Neural cell (in vitro differentiated cells): ENCODE data around the gene BNIP5. TPM values are rescaled to one million over a fixed set of nuclear protein-coding genes. Genes with fewer than 3 reads are reported as not detected.

ENCODE experiments used
- H2AFZ ChIP-seq: fragments of 200-600, 300-800 bp; sonication (generic), shearing (Covaris generic); 2 replicates; pipeline ENCODE4 v1.6.0; 2014; ENCODE audit warnings: low read depth, mild to moderate bottlenecking, antibody characterized with exemption, low read length, moderate library complexity
- H3F3A ChIP-seq: fragments of 200-600 bp; shearing (Covaris generic); 2 replicates; pipeline ENCODE4 v1.6.1; 2016; ENCODE audit warnings: mild to moderate bottlenecking, moderate library complexity, mixed read lengths, antibody characterized with exemption, low read length; ENCODE audit not compliant: insufficient read depth, poor library complexity, severe bottlenecking
- H3K27ac ChIP-seq: fragments of 200-600, 300-800 bp; sonication (generic), shearing (Covaris generic); 2 replicates; pipeline ENCODE4 v1.5.1; 2014; ENCODE audit warnings: mild to moderate bottlenecking, low read length, moderate library complexity
- H3K27me3 ChIP-seq: fragments of 300-800, 200-600 bp; sonication (generic), shearing (Covaris generic); 2 replicates; pipeline ENCODE4 v1.6.0; 2014; ENCODE audit warnings: mild to moderate bottlenecking, low read depth, low read length, moderate library complexity; ENCODE audit not compliant: insufficient read depth
- H3K36me3 ChIP-seq: fragments of 300-800, 200-600 bp; sonication (generic), shearing (Covaris generic); 2 replicates; pipeline ENCODE4 v1.5.1; 2014; ENCODE audit warnings: mild to moderate bottlenecking, antibody characterized with exemption, low read length, moderate library complexity; ENCODE audit not compliant: insufficient read depth
- H3K4me2 ChIP-seq: fragments of 300-800, 200-600 bp; sonication (generic), shearing (Covaris generic); 2 replicates; pipeline ENCODE4 v1.6.0; 2014; ENCODE audit warnings: mild to moderate bottlenecking, low read length
- H3K4me3 ChIP-seq: fragments of 300-800, 200-600 bp; sonication (generic), shearing (Covaris generic); 2 replicates; pipeline ENCODE4 v1.5.1; 2014; ENCODE audit warnings: mild to moderate bottlenecking, low read length, moderate library complexity
- H3K79me2 ChIP-seq: fragments of 200-600 bp; shearing (Covaris generic); replicated peaks from 2 replicates; pipeline ENCODE4 v1.6.0; 2014; ENCODE audit warnings: mild to moderate bottlenecking, low read length, moderate library complexity; ENCODE audit not compliant: insufficient read depth
- H3K9ac ChIP-seq: fragments of 300-800, 200-600 bp; sonication (generic), shearing (Covaris generic); 2 replicates; pipeline ENCODE4 v1.6.1; 2016; ENCODE audit warnings: mild to moderate bottlenecking, low read length, mixed read lengths
- H3K9me2 ChIP-seq: fragments of 200-600 bp; shearing (Covaris generic); 2 replicates; pipeline ENCODE4 v1.6.1; 2016; ENCODE audit warnings: mild to moderate bottlenecking, low read length, mixed read lengths; ENCODE audit not compliant: insufficient read depth
- H3K9me3 ChIP-seq: fragments of 200-600, 300-800 bp; sonication (generic), shearing (Covaris generic); 2 replicates; pipeline ENCODE4 v1.6.1; 2016; ENCODE audit warnings: mild to moderate bottlenecking, mixed run types, low read length, moderate library complexity, mixed read lengths
- H4K20me1 ChIP-seq: fragments of 200-600 bp; shearing (Covaris generic); 2 replicates; pipeline ENCODE4 v1.6.1; 2016; ENCODE audit warnings: mild to moderate bottlenecking, mixed run types; ENCODE audit not compliant: insufficient read depth
- CTCF ChIP-seq: fragments of 450-650 bp; IDR thresholded peaks from 2 replicates; pipeline ENCODE4 v1.5.1; 2014; ENCODE audit warnings: antibody characterized with exemption, mild to moderate bottlenecking, moderate library complexity; ENCODE audit not compliant: poor library complexity, severe bottlenecking
- EP300 ChIP-seq: fragments of 450-650 bp; conservative IDR thresholded peaks from 2 replicates; pipeline ENCODE4 v1.6.1; 2014; ENCODE audit warnings: antibody characterized with exemption, mild to moderate bottlenecking, moderate library complexity; ENCODE audit not compliant: poor library complexity, severe bottlenecking
- EZH2 ChIP-seq: fragments of 200-600, 300-800 bp; shearing (Covaris generic), sonication (generic); IDR thresholded peaks from 2 replicates; pipeline ENCODE4 v1.6.1; 2014; ENCODE audit warnings: antibody characterized with exemption, low read length, borderline replicate concordance, mild to moderate bottlenecking; ENCODE audit not compliant: insufficient read depth, poor library complexity, severe bottlenecking
- MXI1 ChIP-seq: fragments of 450-650 bp; conservative IDR thresholded peaks from 2 replicates; pipeline ENCODE4 v1.6.1; 2014; ENCODE audit warnings: antibody characterized with exemption, mild to moderate bottlenecking; ENCODE audit not compliant: poor library complexity, severe bottlenecking
- POLR2AphosphoS5 ChIP-seq: IDR thresholded peaks from 2 replicates; pipeline ENCODE4 v1.6.1; 2012
- RAD21 ChIP-seq: fragments of 450-650 bp; conservative IDR thresholded peaks from 2 replicates; pipeline ENCODE4 v1.6.1; 2014; ENCODE audit warnings: antibody characterized with exemption, mild to moderate bottlenecking, moderate library complexity
- SMC3 ChIP-seq: fragments of 450-650 bp; conservative IDR thresholded peaks from 2 replicates; pipeline ENCODE4 v1.6.1; 2014; ENCODE audit warnings: antibody characterized with exemption, mild to moderate bottlenecking, moderate library complexity; ENCODE audit not compliant: poor library complexity
- TAF1 ChIP-seq: IDR thresholded peaks from 2 replicates; pipeline ENCODE4 v1.6.1; 2012; ENCODE audit warnings: low read depth
- polyA plus RNA-seq: library from polyadenylated mRNA; depleted of rRNA; stranded (reverse); fragments of >200 nt; gene quantifications from 2 replicates; pipeline ENCODE4 v1.2.3, GENCODE V29; 2014
- TF ChIP-seq, protein P1 (sequence below): IDR thresholded peaks from 2 replicates; pipeline ENCODE4 v1.6.1; 2012; ENCODE audit warnings: borderline replicate concordance

BNIP5 gene
- polyA plus RNA-seq, 1 donor from 2014 or later = not detected

DNA sequence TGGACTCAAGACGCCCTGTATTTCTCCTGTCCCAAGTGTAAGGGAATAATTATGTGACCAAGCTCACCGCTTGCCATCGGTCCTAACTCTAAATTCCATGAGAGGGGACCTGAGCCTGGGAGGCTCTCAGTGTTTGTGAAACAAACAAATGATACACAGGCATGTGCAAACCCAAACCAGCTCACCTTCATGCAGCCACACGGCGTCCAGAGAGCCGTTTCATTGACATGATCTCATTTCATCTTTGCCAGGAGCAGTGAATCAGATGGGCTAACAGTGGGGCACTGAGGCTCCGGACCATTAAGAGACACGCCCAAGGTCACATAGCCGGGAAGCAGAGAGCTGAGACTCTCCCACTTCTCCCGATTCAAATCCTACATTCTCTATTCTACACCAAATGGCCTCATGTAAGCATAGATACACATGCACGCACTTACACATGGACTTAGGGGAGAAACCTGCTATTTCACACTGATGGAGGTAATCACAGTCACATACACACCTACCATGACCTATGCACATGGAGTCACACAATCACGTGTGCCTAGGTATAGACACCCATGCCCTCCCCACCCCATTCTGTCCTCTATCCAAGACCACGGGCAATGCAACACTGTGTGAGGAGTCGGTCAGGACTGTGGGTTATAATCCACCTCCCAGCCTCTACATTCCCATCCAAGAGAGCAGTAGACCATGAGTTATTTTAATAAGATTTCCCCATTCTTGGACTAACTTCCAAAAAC, 1.1 kb downstream of the BNIP5 start:
- Histone ChIP-seq H3K9me2 (no peaks in the 10 kb centered on the region), H3K9ac (no peak overlapping the region), H3K4me3 (no peak overlapping the region), H4K20me1 (no peaks in the 10 kb centered on the region), H3K36me3 (no peaks in the 10 kb centered on the region), H3K27me3 (no peaks in the 10 kb centered on the region), H3F3A (no peaks in the 10 kb centered on the region), H3K4me2 (no peak overlapping the region), H3K79me2 (no peaks in the 10 kb centered on the region), H2AFZ (no peak overlapping the region), H3K9me3 (no peaks in the 10 kb centered on the region), H3K27ac (no peak overlapping the region)
- TF ChIP-seq CTCF (no peak), RAD21 (no peak), MXI1 (no peak), TAF1 (no peak), EZH2 (no peak), EP300 (no peak), POLR2AphosphoS5 (no peak), SMC3 (no peak)
- TF ChIP-seq, protein P1, sequence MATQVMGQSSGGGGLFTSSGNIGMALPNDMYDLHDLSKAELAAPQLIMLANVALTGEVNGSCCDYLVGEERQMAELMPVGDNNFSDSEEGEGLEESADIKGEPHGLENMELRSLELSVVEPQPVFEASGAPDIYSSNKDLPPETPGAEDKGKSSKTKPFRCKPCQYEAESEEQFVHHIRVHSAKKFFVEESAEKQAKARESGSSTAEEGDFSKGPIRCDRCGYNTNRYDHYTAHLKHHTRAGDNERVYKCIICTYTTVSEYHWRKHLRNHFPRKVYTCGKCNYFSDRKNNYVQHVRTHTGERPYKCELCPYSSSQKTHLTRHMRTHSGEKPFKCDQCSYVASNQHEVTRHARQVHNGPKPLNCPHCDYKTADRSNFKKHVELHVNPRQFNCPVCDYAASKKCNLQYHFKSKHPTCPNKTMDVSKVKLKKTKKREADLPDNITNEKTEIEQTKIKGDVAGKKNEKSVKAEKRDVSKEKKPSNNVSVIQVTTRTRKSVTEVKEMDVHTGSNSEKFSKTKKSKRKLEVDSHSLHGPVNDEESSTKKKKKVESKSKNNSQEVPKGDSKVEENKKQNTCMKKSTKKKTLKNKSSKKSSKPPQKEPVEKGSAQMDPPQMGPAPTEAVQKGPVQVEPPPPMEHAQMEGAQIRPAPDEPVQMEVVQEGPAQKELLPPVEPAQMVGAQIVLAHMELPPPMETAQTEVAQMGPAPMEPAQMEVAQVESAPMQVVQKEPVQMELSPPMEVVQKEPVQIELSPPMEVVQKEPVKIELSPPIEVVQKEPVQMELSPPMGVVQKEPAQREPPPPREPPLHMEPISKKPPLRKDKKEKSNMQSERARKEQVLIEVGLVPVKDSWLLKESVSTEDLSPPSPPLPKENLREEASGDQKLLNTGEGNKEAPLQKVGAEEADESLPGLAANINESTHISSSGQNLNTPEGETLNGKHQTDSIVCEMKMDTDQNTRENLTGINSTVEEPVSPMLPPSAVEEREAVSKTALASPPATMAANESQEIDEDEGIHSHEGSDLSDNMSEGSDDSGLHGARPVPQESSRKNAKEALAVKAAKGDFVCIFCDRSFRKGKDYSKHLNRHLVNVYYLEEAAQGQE = no peak

DNA sequence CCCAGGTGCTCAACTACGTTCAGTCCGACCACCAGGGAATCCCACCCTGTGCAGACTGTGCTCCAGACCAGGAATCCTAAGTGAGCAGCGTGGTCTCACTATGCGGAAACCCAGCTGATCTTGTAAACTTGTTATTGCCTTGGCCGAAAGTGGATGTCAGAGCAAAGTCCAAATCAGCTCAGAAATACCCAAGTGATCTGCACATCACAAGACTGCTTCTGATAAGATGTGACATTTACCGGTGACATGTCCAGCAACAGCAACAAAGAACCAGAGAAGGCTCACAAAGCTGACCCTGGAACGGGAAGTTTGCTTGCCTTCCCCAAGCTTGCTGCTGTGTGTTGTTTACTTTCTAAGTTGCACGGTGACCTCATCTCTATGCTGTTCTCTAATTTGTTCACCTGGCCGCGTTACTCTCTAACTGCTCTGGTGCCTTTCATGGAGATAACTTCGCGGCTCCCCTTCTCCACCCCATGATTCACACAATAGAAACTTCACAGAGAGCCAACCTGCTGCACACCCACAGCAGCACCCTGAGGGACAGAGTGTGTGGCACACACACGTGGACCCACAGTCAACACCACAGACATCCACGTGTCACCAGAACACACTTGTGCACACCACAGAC, 1.7 kb downstream of the BNIP5 start:
- Histone ChIP-seq H3K9ac (no peak overlapping the region), H3K79me2 (no peaks in the 10 kb centered on the region), H3K27ac (no peak overlapping the region), H3F3A (no peaks in the 10 kb centered on the region), H2AFZ (no peak overlapping the region), H3K4me3 (no peak overlapping the region), H3K4me2 (no peak overlapping the region), H4K20me1 (no peaks in the 10 kb centered on the region), H3K9me3 (no peaks in the 10 kb centered on the region), H3K27me3 (no peaks in the 10 kb centered on the region), H3K36me3 (no peaks in the 10 kb centered on the region), H3K9me2 (no peaks in the 10 kb centered on the region)
- TF ChIP-seq SMC3 (no peak), TAF1 (no peak), EZH2 (no peak), EP300 (no peak), MXI1 (no peak), CTCF (no peak), RAD21 (no peak), POLR2AphosphoS5 (no peak)
- TF ChIP-seq, protein P1 = no peak
